Measurements from ENCODE around the gene OR2F1.

DNA sequence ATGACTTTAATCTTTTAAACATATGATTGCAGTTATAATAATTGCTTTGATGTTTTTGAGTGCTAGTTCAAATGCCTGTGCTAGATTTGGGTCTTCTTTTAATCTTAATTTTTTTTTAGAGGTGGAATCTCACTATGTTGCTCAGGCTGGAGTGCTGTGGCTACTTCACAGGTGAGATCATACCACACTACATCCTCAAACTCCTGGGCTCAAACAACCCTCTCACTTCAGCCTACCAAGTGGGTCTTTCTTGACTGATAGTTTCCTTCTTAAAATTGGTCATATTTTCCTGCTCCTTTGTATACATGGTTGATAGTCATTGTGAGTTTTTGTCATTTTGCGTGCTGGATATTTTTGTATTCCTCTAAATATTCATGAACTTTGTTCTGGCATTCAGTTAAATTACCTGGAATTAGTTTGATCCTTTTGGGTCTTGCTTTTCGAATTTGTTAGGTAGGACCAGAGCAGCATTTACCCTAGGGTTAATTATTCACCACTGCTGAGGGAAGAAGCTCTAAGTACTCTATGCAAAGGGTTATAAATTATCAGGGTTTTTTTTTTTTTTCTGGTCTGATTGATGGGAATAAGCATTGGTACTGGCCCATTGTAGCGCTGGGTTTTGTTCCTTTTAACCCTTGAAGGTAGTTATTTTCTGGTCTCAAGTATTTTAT, 40.6 kb upstream of the OR2F1 start:
- TF ChIP-seq, protein P1, sequence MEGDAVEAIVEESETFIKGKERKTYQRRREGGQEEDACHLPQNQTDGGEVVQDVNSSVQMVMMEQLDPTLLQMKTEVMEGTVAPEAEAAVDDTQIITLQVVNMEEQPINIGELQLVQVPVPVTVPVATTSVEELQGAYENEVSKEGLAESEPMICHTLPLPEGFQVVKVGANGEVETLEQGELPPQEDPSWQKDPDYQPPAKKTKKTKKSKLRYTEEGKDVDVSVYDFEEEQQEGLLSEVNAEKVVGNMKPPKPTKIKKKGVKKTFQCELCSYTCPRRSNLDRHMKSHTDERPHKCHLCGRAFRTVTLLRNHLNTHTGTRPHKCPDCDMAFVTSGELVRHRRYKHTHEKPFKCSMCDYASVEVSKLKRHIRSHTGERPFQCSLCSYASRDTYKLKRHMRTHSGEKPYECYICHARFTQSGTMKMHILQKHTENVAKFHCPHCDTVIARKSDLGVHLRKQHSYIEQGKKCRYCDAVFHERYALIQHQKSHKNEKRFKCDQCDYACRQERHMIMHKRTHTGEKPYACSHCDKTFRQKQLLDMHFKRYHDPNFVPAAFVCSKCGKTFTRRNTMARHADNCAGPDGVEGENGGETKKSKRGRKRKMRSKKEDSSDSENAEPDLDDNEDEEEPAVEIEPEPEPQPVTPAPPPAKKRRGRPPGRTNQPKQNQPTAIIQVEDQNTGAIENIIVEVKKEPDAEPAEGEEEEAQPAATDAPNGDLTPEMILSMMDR (IDR thresholded peaks at IDR 0.05) = no peak
- no peak for TF ChIP-seq POLR2AphosphoS2 (conservative IDR thresholded peaks at IDR 0.05; ENCODE audit: low read length)
